IPS-18c (cell line): Measurements from ENCODE around the gene CFAP74.

ENCODE experiments used
- H3K4me3 ChIP-seq: 2 replicates; pipeline ENCODE4 v1.7.0; 2013; ENCODE audit warnings: low read depth, mild to moderate bottlenecking, low read length, moderate library complexity; ENCODE audit not compliant: insufficient read depth
- H3K9me3 ChIP-seq: one replicate; pipeline ENCODE4 v1.6.1; 2013; ENCODE audit warnings: mild to moderate bottlenecking, low read length, moderate library complexity; ENCODE audit not compliant: control insufficient read depth, insufficient read depth

Gene CFAP74, protein sequence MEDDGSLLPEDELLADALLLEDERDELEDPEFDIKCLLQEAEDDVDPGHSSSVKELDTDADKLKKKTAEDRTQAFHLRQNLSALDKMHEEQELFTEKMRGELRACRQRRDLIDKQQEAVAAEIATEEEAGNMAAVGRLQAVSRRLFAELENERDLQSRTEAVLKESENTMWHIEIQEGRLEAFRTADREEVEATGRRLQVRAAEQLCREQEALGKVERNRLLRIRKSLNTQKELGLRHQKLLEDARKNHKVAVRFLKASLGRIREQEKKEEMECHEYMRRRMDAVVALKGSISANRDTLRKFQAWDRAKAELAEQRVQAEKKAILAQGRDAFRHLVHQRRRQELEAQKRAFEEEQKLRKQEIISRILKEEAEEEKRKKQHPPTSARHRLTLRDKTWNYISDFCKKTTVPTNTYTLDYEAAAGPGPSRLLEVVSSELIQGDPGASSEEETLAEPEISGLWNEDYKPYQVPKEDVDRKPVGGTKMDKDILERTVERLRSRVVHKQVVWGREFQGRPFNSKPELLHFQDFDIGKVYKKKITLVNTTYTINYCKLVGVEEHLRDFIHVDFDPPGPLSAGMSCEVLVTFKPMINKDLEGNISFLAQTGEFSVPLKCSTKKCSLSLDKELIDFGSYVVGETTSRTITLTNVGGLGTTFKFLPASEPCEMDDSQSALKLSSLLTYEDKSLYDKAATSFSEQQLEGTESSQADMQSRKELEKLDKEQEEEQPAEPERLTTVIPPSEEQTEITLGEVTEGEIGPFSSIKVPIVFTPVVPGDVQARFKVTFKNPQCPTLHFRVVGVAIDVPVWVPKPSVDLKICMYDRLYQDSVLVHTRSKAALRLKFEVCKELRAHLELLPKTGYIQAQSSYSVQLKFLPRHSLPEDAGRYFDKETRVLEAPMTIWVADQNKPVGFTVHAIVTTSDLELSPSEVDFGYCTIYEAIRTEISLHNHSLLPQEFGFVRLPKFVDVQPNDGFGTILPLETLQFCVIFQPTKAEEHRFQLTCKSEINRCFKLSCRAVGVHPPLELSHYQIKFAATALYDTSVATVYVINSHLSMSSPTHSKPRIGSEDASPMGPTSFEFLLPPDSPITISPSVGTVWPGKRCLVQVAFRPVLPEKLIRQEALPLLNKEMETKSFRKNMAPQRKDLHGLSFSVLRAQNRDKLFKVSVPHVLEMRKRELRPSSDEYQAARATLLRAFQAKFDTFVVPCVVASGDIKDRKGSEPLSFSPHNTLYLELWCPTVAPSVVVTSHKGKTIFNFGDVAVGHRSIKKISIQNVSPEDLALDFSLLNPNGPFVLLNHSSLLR (N-terminal part only)

DNA sequence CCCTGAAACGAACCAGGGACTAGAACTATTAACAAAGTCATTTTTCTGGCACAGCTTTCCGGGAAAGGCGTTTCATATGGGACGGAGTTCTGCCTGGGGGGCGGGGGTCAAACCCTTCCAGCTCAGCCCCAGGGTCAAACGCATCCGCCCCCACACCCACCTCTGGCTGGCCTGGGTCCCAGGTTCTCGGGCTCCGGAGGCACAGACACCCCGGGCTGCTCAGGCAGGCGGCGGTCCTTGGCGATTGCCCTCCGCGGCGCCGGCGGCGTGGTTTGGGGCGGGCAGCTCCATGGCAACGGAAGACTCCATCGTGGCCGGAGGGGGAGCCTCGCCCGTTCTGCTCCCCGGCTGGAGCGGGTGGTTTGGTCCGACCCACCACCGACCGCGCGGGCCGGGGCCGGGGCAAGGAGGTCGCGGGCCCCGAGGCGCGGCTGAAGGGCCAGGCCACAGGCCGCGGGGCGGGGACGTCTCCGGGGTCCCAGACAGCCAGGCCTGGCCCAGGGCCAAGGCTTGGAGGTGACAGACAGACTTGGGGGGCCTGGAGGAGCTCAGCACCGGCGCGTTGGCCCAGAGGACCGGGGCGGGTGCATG lies at the start of gene CFAP74:
TSS of gene CFAP74 (minus strand) at position 246 of the 591 bp plus-strand sequence. CDS start 12,830 bp downstream, outside the sequence.
- Histone ChIP-seq H3K9me3 (no peaks in the 10 kb centered on the region), H3K4me3 (peak within 1 kb of the TSS; percentile 47; the same call in 1 of the 2 replicates)

- Histone ChIP-seq H3K9me3 (no peaks in the 10 kb centered on the region), H3K4me3 (no peak overlapping the region)
Observed at GRCh38 chr1:2053217-2053616, 49.6 kb upstream of the CFAP74 start.

DNA sequence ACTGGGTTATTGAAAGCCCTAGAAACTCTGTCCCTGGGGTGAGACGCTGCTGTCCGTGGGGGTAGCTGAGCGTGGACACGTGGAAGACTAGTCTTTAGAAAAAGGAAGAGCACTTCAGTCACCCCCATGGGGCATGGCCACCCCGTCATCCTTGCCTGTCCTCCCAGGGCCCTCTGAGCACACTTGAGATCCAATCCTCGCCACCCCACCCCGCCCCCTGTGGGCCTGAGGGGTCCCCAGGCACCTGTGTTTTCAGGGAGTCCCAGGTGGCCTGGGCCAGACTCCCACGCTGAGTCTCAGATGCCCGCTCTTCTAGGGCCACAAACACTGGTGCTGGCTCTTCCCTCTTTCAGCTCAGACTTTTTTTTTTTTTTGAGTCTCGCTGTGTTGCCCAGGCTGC lies 49.2 kb upstream of the CFAP74 start:
- H3K9me3 ChIP-seq: no peaks in the 10 kb centered on the region
- no peak overlapping the region for H3K4me3 ChIP-seq

DNA sequence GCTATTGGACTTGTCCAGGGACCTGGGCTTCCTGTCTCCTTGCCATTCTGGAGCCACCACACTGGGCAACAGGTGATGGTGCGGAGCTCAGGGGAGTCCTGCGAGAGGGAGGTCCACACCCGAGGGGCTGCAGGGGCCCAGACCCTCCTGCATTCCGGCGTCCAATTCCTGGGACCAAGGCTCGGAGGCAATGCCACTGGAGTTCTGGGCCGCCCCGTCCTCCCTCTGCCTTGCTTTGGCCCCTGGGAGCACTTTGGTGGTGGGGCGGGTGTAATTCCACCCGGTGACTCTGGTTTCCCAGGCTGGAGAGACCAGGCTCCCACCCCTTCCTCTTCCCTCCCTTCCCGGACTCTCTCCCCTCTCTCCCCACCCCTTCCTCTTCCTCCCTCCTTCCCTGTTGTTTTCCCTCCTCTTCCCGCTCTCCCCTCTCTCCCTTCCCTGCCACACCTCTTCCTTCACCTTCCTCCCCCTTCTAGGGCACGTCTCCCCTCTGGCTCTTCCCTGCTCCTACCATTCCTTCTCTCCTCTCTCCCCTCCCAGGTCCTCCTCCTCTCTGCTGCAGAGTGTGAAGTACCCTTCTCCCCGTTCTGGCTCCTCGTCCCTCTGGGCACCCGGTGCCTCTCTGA lies 48.6 kb upstream of the CFAP74 start:
- Histone ChIP-seq H3K4me3 (no peak overlapping the region; the same call in 1 of the 2 replicates), H3K9me3 (no peaks in the 10 kb centered on the region)

DNA sequence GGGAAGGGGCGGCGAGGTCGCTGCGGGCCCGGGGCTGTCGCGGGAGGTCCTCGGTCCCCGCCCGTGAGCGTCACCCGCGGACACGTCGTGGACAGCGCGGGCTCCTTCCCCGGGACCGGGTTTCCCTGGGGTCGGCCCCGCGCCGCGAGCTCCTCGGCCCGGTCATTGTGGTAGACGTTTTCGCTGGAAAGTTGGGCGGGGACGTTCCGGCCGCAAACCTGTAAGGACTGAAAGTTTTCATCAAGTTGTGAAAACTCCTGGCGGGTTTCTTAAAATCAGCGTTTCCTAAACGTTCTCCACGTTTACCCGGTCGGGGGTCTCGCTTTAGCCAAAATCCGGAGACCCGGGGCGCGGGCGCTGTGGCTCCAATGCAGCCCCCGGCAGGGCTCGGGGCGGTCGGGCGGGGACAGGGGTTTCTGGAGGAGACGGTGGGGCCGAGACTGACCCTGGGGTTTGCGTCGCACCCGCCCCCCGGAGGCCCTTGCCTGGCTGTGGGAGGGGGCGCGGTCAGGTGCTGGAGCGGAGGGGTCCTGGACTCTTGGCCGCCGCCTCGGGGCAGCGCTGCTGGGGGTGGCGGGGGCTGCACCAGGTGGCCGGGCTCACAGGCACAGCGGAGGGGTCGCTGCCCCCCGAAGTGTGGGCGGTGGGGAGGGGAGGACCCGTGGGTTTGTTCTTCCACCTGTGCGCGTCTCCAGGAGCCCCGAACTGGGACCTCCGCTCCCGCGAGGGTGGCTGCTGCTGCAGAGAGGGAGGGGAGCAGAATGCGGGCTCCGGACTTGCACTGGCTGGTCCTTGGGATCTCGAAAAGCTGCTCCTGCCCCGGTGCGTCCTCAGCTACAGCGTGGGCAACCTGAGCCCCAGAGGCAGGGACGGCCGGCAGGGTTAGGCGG lies 47.5 kb upstream of the CFAP74 start:
- peak overlapping the region; percentile 88 for H3K4me3 ChIP-seq
- no peaks in the 10 kb centered on the region for H3K9me3 ChIP-seq

GRCh38 chr1:2050461-2050792 lies 46.8 kb upstream of the CFAP74 start:
- Histone ChIP-seq H3K4me3 (peak overlapping the region; percentile 88), H3K9me3 (no peaks in the 10 kb centered on the region)

DNA sequence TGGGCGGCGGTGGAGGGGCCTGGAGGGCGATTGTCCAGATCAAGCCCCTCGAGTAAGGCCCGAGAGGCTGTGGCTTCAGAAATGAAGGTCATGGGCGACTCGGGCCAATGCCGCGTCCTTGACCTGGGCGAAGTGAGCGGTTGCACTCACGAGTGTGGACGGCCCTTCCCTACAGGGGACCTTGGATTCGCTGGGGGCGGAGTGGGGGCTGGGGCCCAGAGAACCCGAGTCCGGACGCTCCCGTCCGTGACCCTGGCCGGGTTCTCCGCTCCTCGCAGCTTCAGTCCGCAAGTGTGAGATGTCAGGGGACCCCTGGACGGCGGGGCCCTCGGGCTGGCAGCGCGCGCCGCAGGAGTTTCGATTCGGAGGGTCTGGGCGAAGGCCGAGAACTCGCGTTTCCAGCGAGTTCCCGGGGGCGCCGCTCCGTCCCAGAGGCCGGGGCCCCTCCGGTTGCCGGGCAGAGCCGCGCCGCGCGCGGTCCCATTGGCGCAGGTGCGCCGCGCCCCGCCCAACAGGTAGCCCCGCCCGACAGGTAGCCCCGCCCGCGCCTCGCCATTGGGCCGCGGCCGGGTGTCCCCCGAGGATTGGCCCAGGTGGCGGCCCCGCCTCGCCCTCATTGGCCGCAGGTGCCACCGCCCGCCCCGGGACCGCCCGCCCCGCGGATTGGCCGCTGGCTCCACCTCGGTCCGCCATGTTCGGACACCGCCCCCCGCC lies 46.3 kb upstream of the CFAP74 start, which contains the start of gene PRKCZ:
TSS of gene PRKCZ (plus strand) at position 694 of the 714 bp plus-strand sequence. CDS start 220 bp downstream, outside the sequence.
- no peaks in the 10 kb centered on the region for H3K9me3 ChIP-seq
- H3K4me3 ChIP-seq: peak within 1 kb of the TSS; percentile 88

DNA sequence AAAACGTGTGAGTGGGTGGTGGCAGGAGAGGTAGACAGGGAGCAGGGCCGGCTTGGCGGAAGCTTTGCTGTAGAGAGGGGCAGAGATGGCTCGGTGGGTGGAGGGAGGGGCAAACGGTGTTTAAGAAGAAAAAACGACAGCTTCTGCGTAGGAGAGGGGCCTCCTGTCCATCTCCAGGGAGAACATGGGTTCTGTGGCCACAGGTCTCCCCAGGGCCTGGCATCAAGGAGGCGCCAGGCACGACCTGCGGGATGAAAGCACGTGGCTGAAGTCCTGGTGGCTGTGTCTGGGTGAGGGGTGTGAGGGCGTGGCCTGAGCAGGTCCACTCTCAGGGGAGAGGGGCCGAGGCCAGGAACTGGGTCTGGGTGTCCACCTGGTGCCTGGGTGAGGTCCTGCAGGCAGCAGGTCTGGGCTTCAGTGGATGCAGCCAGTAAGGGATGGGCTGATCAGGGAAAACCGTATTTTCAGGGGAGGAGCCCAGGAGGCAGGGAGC lies 45.7 kb upstream of the CFAP74 start:
- peaks cover 2% of the 10 kb centered on the region for H3K9me3 ChIP-seq
- peak overlapping the region; percentile 84 for H3K4me3 ChIP-seq

DNA sequence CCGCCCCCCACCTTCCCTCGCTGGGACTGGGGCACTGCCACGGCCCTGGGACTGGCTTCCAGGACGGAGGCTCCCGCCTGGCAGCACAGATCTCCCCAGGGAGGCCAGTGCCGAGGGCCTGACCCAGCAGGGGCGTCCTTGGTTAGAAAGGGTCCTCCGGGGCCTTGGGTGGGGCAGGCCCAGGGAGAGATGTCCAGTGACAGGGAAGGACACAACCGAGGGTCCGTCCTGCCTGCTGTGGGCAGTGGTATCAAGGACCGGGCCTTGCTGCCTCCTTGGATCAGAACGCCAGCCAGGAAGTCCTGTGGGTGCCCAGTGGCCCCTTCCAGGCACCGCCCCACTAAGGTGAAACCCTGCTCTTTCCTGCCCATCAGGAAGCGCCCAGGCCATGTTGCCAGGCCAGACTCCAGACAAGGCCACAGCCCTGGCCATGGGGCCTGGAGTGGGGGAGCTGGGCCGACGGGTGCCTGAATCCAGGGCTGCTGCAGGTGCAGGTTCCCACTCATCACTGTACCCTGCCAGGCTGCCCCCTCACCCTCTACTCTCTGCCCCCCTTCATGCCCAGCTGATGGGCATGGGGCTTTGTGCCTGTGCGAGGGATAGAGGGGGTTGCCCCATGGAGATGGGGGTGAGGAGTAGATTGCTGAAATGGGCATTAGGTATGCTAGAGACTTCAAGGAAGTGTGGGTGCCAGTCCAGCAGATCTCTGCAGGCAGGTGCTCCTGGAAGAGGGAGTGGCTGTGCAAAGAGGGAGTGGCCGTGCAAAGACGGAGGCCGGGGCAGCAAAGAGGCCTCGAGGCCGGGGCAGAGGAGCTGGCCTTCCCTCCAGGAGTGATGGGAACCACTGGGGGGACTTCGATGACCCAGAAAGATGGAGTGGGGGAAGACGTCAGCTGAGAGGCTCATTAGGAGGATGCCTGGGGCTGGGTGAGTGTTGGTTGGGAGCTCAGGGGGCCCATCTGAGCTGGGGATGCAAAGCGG lies 44.5 kb upstream of the CFAP74 start:
- Histone ChIP-seq H3K4me3 (no peak overlapping the region), H3K9me3 (peaks cover 2% of the 10 kb centered on the region)

DNA sequence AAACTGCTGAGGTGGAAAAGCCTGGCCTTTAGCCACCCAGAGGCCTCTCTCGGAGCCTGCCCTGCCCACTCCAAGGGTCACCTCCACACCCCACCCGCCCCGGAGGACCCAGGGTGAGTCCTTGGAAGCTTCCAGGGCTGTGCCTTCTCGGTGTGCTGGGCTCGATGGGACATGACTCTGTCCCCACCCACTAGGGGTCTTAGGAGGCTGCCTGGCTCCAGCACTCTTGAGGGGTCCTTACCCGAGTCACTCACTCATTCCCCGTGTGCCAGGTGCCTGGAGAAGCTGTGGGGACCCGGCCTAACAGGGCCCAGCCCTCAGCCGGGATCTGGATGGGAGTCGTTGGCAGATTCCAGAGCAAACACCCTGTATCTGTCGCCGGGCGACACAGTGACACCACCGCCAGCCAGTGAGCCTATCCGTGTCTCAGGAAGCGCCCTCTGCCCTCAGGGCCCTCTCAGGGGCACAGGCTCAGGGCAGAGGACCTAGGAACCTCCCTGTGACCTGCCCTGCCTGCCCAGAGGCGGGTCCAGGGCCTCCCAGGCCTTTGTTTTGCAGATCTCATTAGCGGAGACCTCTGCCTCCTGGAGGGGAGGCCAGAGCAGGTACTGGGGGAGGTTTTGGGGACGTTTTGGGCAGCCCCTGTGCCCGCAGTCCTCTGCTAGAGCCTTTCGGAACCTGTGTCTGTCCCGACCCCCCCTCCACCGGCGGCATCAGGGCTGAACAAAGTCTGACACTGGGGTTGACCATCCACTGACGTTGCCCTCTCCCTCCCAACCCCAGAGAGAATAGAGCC lies 43.6 kb upstream of the CFAP74 start:
- H3K9me3 ChIP-seq: peaks cover 2% of the 10 kb centered on the region
- no peak overlapping the region for H3K4me3 ChIP-seq

DNA sequence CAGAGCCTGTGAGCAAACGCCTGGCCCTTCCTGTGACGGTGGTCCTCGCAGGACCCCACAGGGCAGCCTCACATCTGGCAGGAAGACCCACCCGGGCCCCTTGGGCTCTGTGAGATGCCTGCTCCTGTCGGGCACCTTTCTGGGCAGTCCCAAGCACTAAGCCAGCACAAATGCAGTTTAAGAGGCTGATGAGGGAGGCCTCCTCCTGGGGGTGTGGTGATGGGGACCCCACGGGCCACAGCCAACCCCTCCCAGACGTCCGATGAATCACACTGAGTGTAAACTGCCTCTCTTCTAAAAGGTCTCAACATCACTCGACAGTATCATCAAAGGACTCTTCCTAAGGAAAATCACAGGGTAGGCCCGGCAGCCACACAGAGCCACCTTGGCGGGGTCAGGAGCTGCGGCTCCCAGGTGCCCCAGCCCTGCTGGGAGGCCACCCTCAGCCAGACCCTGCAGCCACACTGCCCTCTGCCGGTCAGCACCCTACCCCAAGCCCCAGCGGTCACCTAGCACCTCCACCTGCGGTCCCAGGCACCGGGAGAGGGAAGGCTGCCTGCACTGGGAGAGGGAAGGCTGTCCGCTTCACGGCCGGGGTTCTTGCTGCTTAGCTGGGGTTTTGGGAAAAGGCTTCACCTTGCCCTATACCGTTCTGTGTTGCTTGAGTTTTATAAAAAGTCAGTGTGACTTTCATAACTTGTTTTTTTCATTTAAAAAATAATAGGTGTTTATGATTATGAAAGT lies 42.8 kb upstream of the CFAP74 start:
- Histone ChIP-seq H3K4me3 (no peak overlapping the region), H3K9me3 (peaks cover 2% of the 10 kb centered on the region)

- H3K4me3 ChIP-seq: no peak overlapping the region
- H3K9me3 ChIP-seq: peaks cover 2% of the 10 kb centered on the region
Observed at GRCh38 chr1:2045468-2046173, 42.0 kb upstream of the CFAP74 start.
